Ovary (tissue), 9 donors: ENCODE measurements around the gene STAG3. TPM values are rescaled to one million over a fixed set of nuclear protein-coding genes. Genes with fewer than 3 reads are reported as not detected.
A peak's percentile ranks its signal among the peaks of the same experiment; 100 is the strongest.

Source experiments
- DNase-seq, 5 donors: peaks; one replicate each; pipeline ENCODE4 v3.0.0-alpha.2; 2019 to 2020
- H3K27ac ChIP-seq, 2 donors: fragments of 200-600 bp; one replicate each; pipeline versions ENCODE4 v1.5.1 to v1.8.0; 2019 to 2022
- H3K27me3 ChIP-seq: fragments of 200-600 bp; one replicate; pipeline ENCODE4 v1.8.0; 2022
- H3K36me3 ChIP-seq: fragments of 200-600 bp; sonication (generic); one replicate; pipeline ENCODE4 v1.5.1; 2019
- H3K4me1 ChIP-seq: one replicate; pipeline ENCODE4 v1.8.1; 2013; ENCODE audit warnings: mild to moderate bottlenecking, moderate library complexity; ENCODE audit not compliant: insufficient read depth
- H3K4me3 ChIP-seq: fragments of 200-600 bp; sonication (generic); one replicate; pipeline ENCODE4 v1.5.1; 2017
- H3K9me3 ChIP-seq, 2 donors: fragments of 200-600 bp in 1 of 2; sonication (generic) in 1 of 2; one replicate each; pipeline versions ENCODE4 v1.5.1 to v1.8.1; 2013 to 2019; ENCODE audit warnings: mild to moderate bottlenecking in 1 of 2, moderate library complexity in 1 of 2
- CTCF ChIP-seq, 3 donors: fragments of 450-650 bp in 2 of 3; fragments of 200-600 bp in 1 of 3; IDR thresholded peaks; one replicate each; pipeline versions ENCODE4 v1.5.1 to v1.8.0; 2016 to 2022; ENCODE audit warnings: antibody characterized with exemption in 3 of 3, mild to moderate bottlenecking in 1 of 3
- EP300 ChIP-seq: sonication (generic); formaldehyde crosslinking; IDR thresholded peaks from one replicate; pipeline ENCODE4 v1.6.1; 2017; ENCODE audit warnings: antibody characterized with exemption
- POLR2A ChIP-seq: fragments of 450-650 bp; IDR thresholded peaks from one replicate; pipeline ENCODE4 v1.6.1; 2017; ENCODE audit warnings: antibody characterized with exemption, mild to moderate bottlenecking, moderate library complexity
- WGBS, 3 donors: extraction: QIAGEN DNeasy Blood & Tissue Kit in 1 of 3; methylation state at CpG; one replicate each; pipeline versions ENCODE4 v1.1.5 to v1.1.7; 2013 to 2017; 5-methylcytosine and 5-hydroxymethylcytosine counted together
- intact Hi-C, 4 donors: fragments of 100-400 bp; cut with DNase I; formaldehyde crosslinking; loops; one replicate each; pipeline versions ENCODE4 v1.11.0 to v1.15.1; 2022 to 2023
- polyA plus RNA-seq, 2 donors: library from polyadenylated mRNA; stranded (reverse); fragments of 200-250 nt in 1 of 2; fragments of 350-450 nt in 1 of 2; fragmentation: Illumina TruSeq in 1 of 2; extraction: RNeasy Lipid Tissue Mini Kit (QIAGEN cat#74804) in 1 of 2; gene quantifications; one replicate each; pipeline ENCODE4 v1.2.3, GENCODE V29; 2013 to 2014
- total RNA-seq, 7 donors: library from RNA; depleted of rRNA in 2 of 7; stranded (reverse); fragments of >200 nt in 2 of 7; fragmentation: NEBNext Ultra II Directional in 3 of 7; extraction: Animal tissue kit (Norgen Biotek cat#: 25700) in 3 of 7; gene quantifications; one replicate each; pipeline versions ENCODE4 v1.1.0 to v1.2.4, GENCODE V29; 2016 to 2023
- donor health status: DM: no; HTN: no; CAD: no; lungs with moderate emphysema.
- donor health status: DM: no; HTN: no; CAD: no.
- donor health status: Bipolar disorder and iron deficiency.
- donor health status: DM: yes; HTN: yes; CAD: no.
- donor health status: DM: no; HTN: no; CAD: no.
- donor health status: DM: yes; HTN: yes; CAD: no.

STAG3 gene
- total and polyA plus RNA-seq, 9 donors: 0.66 to 3.2 (median 1.9) TPM

- H3K4me3 ChIP-seq: peak within 1 kb of the TSS; percentile 93
- intact Hi-C loops: loop anchor here in 1 of 4 donors (5.0 kb wide), 1 partner anchor 544 kb away; the partner anchor contains the start of gene GIGYF1
- H3K27me3 ChIP-seq: no peaks in the 10 kb centered on the region
- TF ChIP-seq POLR2A: peak; percentile 60
- no peak for TF ChIP-seq EP300
- no peaks in the 10 kb centered on the region for H3K9me3 ChIP-seq
- no peaks in the 10 kb centered on the region for H3K4me1 ChIP-seq
- peak; percentile 98 to 99 (median 99) for DNase-seq
- 0 to 1% (median 1%) methylated on average over 41 to 46 of the region's 46 CpGs for WGBS, 3 donors
- H3K36me3 ChIP-seq: no peaks in the 10 kb centered on the region
- H3K27ac ChIP-seq: peak within 1 kb of the TSS; percentile 1 to 87
Observed at GRCh38 chr7:100148559-100149328, 29.0 kb upstream of the STAG3 start, which contains the start of gene LAMTOR4. LAMTOR4 (plus strand) TSS chr7:100148918; CDS start chr7:100148973, 55 bp downstream.

- H3K9me3 ChIP-seq: no peaks in the 10 kb centered on the region
- no peak overlapping the region for H3K4me3 ChIP-seq
- H3K27me3 ChIP-seq: no peaks in the 10 kb centered on the region
- DNase-seq: no peak
- no peak overlapping the region for H3K27ac ChIP-seq
- H3K4me1 ChIP-seq: peaks cover 3% of the 10 kb centered on the region
- TF ChIP-seq EP300 (no peak), POLR2A (no peak), CTCF (IDR thresholded peaks at IDR 0.05) (no peak)
- H3K36me3 ChIP-seq: no peaks in the 10 kb centered on the region
- intact Hi-C loops: loop anchor here in 1 of 4 donors (5.0 kb wide), 1 partner anchor 275 kb away; the partner anchor contains the start of genes MEPCE and ZCWPW1
Observed at GRCh38 chr7:100152404-100152803, 25.3 kb upstream of the STAG3 start.

DNA sequence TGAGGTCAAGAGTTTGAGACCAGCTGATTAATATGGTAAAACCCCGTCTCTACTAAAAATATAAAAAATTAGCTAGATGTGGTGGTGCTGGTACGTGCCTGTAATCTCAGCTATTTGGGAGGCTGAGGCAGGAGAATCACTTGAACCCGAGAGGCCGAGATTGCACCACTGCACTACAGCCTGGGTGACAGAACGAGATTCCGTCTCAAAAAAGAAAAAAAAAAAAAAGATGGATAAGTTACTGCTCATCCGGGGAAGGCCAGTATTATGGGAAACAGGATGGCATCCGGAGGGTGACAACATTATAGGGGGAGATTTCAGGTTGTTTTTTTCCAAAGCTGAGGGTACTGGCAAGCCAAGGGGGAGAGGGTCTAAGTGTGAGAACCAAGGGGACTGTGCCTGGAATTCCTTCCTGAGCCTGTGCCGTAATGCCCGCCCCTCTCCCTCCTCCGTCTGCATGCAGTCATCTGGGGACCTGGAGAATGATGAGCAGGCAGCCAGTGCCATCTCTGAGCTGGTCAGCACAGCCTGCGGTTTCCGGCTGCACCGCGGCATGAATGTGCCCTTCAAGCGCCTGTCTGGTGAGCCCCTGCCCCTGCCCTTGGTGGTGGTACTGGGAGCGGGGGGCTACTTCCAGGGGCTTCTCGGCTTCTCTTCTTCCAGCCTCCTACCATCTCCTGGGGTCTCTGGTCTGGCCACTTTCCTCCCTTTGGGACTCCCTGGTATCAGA lies 24.6 kb upstream of the STAG3 start:
- no peak overlapping the region for H3K4me3 ChIP-seq
- H3K27ac ChIP-seq: no peak overlapping the region
- H3K9me3 ChIP-seq: no peaks in the 10 kb centered on the region
- no peak for DNase-seq
- H3K27me3 ChIP-seq: no peaks in the 10 kb centered on the region
- TF ChIP-seq POLR2A (no peak), EP300 (no peak), CTCF (IDR thresholded peaks at IDR 0.05) (no peak)
- intact Hi-C loops: loop anchor here in 1 of 4 donors (5.0 kb wide), 1 partner anchor 274 kb away; the partner anchor contains the start of genes MEPCE and ZCWPW1
- no peaks in the 10 kb centered on the region for H3K36me3 ChIP-seq
- 86 to 88% (median 87%) methylated on average over 18 of the region's 18 CpGs for WGBS, 3 donors
- H3K4me1 ChIP-seq: peaks cover 3% of the 10 kb centered on the region

GRCh38 chr7:100153708-100154535 lies 23.8 kb upstream of the STAG3 start:
- Histone ChIP-seq H3K27me3 (no peaks in the 10 kb centered on the region), H3K4me3 (no peak overlapping the region), H3K36me3 (no peaks in the 10 kb centered on the region), H3K9me3 (no peaks in the 10 kb centered on the region), H3K27ac (no peak overlapping the region), H3K4me1 (peaks cover 3% of the 10 kb centered on the region)
- TF ChIP-seq EP300: no peak
- no peak for TF ChIP-seq CTCF (IDR thresholded peaks at IDR 0.05)
- TF ChIP-seq POLR2A: no peak
- intact Hi-C loops: loop anchor here in 1 of 4 donors (5.0 kb wide), 1 partner anchor 273 kb away; the partner anchor contains the start of genes MEPCE and ZCWPW1
- DNase-seq: no peak
- WGBS, 3 donors: 72 to 77% (median 73%) methylated on average over 16 of the region's 16 CpGs
